Stomach (tissue), 4 donors: ENCODE measurements around the gene FDXR.

Source experiments
- CTCF ChIP-seq, 7 experiments: fragments of 450-650 bp in 4 of 7; fragments of 200-600 bp in 3 of 7; sonication (generic) in 3 of 7; IDR thresholded peaks; one replicate each; pipeline ENCODE4 v1.5.1; 2016 to 2019; ENCODE audit warnings: antibody characterized with exemption in 7 of 7, control low read depth in 2 of 7, mild to moderate bottlenecking in 1 of 7
- EP300 ChIP-seq: sonication (generic); formaldehyde crosslinking; IDR thresholded peaks from one replicate; pipeline ENCODE4 v1.6.1; 2017; ENCODE audit warnings: antibody characterized with exemption
- POLR2A ChIP-seq, 4 donors: fragments of 450-650 bp; IDR thresholded peaks; one replicate each; pipeline ENCODE4 v1.6.1; 2016; ENCODE audit warnings: antibody characterized with exemption in 4 of 4, control low read depth in 2 of 4, mild to moderate bottlenecking in 1 of 4, moderate library complexity in 1 of 4

- TF ChIP-seq CTCF (IDR thresholded peaks at IDR 0.05): no peak
- no peak for TF ChIP-seq EP300
- no peak for TF ChIP-seq POLR2A (IDR thresholded peaks at IDR 0.05)
Measured at GRCh38 chr17:74870512-74870911, 2.3 kb downstream of the FDXR start.
